Measurements from ENCODE around the gene NAV3. TPM values are rescaled to one million over a fixed set of nuclear protein-coding genes. Genes with fewer than 3 reads are reported as not detected.

Gene NAV3
- total and polyA plus RNA-seq, 2 experiments from 2014 or later: 4.0 to 12.0 TPM

DNA sequence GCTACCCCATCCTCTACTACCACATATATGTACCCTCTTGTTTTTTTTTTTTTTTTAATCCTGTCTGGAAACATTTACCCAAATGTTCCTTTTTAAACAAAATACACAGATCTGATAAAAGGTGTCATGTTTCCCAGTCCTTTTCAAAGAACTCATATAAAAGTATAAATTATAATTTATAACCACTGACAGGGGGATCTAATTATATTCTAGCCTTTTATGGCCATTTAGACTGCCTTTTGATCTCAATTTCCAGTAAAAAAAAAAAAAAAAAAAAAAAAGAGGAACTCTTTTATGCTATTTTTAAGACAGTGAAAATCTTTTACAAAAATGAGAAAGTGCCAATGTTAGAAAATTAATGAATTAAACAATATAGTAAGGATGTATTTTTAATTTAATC is 65.0 kb downstream of the NAV3 start:
- no peak for DNase-seq (ENCODE audit: low spot score)
- Histone ChIP-seq H3K4me2 (no peak overlapping the region), H2AFZ (no peak overlapping the region), H3F3A (replicated peaks; ENCODE audit: low read depth) (no peaks in the 10 kb centered on the region), H4K20me1 (replicated peaks; ENCODE audit: insufficient read depth) (no peaks in the 10 kb centered on the region), H3K27ac (ENCODE audit: low read depth) (no peak overlapping the region), H3K4me1 (ENCODE audit: insufficient read depth) (peaks cover 24% of the 10 kb centered on the region), H3K4me3 (no peak overlapping the region), H3K9me2 (ENCODE audit: insufficient read depth) (0 out of 2 replicates have a peak, but pooled peaks cover under 1% of the 10 kb centered on the region), H3K36me3 (ENCODE audit: insufficient read depth) (no peaks in the 10 kb centered on the region), H3K27me3 (ENCODE audit: insufficient read depth) (no peaks in the 10 kb centered on the region), H3K79me2 (replicated peaks; ENCODE audit: insufficient read depth) (no peaks in the 10 kb centered on the region)
- Mint-ChIP-seq H3K4me3 (no peak overlapping the region), H3K4me1 (peaks cover 20% of the 10 kb centered on the region), H3K27me3 (ENCODE audit: insufficient read depth, low read depth, poor library complexity) (no peaks in the 10 kb centered on the region), H3K9me3 (no peaks in the 10 kb centered on the region), H3K36me3 (ENCODE audit: low read depth) (no peaks in the 10 kb centered on the region), H3K27ac (no peak overlapping the region)
- ATAC-seq: no peak
- TF ChIP-seq EZH2phosphoT487 (IDR thresholded peaks at IDR 0.05; ENCODE audit: unreplicated experiment) (no peak), ZNF331 (CRISPR knock-in tag; IDR thresholded peaks at IDR 0.05; ENCODE audit: low read depth) (no peak), NANOG (IDR thresholded peaks at IDR 0.05; ENCODE audit: borderline replicate concordance) (no peak), EZH2 (IDR thresholded peaks at IDR 0.05; ENCODE audit: low read depth, unreplicated experiment) (no peak), JUNB (IDR thresholded peaks at IDR 0.05; ENCODE audit: unreplicated experiment) (no peak), CREB1 (CRISPR knock-in tag; IDR thresholded peaks at IDR 0.05; ENCODE audit: low read depth) (no peak), STAT1 (IDR thresholded peaks at IDR 0.05; ENCODE audit: unreplicated experiment) (no peak), ZNF114 (CRISPR knock-in tag; IDR thresholded peaks at IDR 0.05) (no peak), POLR2AphosphoS5 (IDR thresholded peaks at IDR 0.05; ENCODE audit: low read depth) (no peak)
- TF ChIP-seq, protein P1, sequence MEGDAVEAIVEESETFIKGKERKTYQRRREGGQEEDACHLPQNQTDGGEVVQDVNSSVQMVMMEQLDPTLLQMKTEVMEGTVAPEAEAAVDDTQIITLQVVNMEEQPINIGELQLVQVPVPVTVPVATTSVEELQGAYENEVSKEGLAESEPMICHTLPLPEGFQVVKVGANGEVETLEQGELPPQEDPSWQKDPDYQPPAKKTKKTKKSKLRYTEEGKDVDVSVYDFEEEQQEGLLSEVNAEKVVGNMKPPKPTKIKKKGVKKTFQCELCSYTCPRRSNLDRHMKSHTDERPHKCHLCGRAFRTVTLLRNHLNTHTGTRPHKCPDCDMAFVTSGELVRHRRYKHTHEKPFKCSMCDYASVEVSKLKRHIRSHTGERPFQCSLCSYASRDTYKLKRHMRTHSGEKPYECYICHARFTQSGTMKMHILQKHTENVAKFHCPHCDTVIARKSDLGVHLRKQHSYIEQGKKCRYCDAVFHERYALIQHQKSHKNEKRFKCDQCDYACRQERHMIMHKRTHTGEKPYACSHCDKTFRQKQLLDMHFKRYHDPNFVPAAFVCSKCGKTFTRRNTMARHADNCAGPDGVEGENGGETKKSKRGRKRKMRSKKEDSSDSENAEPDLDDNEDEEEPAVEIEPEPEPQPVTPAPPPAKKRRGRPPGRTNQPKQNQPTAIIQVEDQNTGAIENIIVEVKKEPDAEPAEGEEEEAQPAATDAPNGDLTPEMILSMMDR (conservative IDR thresholded peaks at IDR 0.05; ENCODE audit: low read depth in 2 of 2): no peak
- TF ChIP-seq, protein P2, sequence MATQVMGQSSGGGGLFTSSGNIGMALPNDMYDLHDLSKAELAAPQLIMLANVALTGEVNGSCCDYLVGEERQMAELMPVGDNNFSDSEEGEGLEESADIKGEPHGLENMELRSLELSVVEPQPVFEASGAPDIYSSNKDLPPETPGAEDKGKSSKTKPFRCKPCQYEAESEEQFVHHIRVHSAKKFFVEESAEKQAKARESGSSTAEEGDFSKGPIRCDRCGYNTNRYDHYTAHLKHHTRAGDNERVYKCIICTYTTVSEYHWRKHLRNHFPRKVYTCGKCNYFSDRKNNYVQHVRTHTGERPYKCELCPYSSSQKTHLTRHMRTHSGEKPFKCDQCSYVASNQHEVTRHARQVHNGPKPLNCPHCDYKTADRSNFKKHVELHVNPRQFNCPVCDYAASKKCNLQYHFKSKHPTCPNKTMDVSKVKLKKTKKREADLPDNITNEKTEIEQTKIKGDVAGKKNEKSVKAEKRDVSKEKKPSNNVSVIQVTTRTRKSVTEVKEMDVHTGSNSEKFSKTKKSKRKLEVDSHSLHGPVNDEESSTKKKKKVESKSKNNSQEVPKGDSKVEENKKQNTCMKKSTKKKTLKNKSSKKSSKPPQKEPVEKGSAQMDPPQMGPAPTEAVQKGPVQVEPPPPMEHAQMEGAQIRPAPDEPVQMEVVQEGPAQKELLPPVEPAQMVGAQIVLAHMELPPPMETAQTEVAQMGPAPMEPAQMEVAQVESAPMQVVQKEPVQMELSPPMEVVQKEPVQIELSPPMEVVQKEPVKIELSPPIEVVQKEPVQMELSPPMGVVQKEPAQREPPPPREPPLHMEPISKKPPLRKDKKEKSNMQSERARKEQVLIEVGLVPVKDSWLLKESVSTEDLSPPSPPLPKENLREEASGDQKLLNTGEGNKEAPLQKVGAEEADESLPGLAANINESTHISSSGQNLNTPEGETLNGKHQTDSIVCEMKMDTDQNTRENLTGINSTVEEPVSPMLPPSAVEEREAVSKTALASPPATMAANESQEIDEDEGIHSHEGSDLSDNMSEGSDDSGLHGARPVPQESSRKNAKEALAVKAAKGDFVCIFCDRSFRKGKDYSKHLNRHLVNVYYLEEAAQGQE (IDR thresholded peaks at IDR 0.05; ENCODE audit: unreplicated experiment): no peak
- TF ChIP-seq, protein P3, sequence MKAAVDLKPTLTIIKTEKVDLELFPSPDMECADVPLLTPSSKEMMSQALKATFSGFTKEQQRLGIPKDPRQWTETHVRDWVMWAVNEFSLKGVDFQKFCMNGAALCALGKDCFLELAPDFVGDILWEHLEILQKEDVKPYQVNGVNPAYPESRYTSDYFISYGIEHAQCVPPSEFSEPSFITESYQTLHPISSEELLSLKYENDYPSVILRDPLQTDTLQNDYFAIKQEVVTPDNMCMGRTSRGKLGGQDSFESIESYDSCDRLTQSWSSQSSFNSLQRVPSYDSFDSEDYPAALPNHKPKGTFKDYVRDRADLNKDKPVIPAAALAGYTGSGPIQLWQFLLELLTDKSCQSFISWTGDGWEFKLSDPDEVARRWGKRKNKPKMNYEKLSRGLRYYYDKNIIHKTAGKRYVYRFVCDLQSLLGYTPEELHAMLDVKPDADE (IDR thresholded peaks at IDR 0.05): no peak
- TF ChIP-seq, protein P4, sequence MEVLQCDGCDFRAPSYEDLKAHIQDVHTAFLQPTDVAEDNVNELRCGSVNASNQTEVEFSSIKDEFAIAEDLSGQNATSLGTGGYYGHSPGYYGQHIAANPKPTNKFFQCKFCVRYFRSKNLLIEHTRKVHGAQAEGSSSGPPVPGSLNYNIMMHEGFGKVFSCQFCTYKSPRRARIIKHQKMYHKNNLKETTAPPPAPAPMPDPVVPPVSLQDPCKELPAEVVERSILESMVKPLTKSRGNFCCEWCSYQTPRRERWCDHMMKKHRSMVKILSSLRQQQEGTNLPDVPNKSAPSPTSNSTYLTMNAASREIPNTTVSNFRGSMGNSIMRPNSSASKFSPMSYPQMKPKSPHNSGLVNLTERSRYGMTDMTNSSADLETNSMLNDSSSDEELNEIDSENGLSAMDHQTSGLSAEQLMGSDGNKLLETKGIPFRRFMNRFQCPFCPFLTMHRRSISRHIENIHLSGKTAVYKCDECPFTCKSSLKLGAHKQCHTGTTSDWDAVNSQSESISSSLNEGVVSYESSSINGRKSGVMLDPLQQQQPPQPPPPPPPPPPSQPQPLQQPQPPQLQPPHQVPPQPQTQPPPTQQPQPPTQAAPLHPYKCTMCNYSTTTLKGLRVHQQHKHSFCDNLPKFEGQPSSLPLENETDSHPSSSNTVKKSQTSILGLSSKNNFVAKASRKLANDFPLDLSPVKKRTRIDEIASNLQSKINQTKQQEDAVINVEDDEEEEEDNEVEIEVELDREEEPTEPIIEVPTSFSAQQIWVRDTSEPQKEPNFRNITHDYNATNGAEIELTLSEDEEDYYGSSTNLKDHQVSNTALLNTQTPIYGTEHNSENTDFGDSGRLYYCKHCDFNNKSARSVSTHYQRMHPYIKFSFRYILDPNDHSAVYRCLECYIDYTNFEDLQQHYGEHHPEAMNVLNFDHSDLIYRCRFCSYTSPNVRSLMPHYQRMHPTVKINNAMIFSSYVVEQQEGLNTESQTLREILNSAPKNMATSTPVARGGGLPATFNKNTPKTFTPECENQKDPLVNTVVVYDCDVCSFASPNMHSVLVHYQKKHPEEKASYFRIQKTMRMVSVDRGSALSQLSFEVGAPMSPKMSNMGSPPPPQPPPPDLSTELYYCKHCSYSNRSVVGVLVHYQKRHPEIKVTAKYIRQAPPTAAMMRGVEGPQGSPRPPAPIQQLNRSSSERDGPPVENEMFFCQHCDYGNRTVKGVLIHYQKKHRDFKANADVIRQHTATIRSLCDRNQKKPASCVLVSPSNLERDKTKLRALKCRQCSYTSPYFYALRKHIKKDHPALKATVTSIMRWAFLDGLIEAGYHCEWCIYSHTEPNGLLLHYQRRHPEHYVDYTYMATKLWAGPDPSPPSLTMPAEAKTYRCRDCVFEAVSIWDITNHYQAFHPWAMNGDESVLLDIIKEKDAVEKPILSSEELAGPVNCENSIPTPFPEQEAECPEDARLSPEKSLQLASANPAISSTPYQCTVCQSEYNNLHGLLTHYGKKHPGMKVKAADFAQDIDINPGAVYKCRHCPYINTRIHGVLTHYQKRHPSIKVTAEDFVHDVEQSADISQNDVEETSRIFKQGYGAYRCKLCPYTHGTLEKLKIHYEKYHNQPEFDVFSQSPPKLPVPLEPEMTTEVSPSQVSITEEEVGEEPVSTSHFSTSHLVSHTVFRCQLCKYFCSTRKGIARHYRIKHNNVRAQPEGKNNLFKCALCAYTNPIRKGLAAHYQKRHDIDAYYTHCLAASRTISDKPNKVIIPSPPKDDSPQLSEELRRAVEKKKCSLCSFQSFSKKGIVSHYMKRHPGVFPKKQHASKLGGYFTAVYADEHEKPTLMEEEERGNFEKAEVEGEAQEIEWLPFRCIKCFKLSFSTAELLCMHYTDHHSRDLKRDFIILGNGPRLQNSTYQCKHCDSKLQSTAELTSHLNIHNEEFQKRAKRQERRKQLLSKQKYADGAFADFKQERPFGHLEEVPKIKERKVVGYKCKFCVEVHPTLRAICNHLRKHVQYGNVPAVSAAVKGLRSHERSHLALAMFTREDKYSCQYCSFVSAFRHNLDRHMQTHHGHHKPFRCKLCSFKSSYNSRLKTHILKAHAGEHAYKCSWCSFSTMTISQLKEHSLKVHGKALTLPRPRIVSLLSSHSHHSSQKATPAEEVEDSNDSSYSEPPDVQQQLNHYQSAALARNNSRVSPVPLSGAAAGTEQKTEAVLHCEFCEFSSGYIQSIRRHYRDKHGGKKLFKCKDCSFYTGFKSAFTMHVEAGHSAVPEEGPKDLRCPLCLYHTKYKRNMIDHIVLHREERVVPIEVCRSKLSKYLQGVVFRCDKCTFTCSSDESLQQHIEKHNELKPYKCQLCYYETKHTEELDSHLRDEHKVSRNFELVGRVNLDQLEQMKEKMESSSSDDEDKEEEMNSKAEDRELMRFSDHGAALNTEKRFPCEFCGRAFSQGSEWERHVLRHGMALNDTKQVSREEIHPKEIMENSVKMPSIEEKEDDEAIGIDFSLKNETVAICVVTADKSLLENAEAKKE (CRISPR knock-in tag; IDR thresholded peaks at IDR 0.05): no peak
